ENCODE data around the gene JMJD1C. TPM values are rescaled to one million over a fixed set of nuclear protein-coding genes. Genes with fewer than 3 reads are reported as not detected.

The JMJD1C gene
- total and polyA plus RNA-seq, 10 of the 15 experiments (the other 5 are each of a cell fraction or from before 2014, with no cell fraction given): 31.2 to 83.3 (median 49.5) TPM

GRCh38 chr10:63142136-63142535 lies 323.6 kb downstream of the JMJD1C start:
- H3K36me3 ChIP-seq (ENCODE audit: control insufficient read depth in 2 of 2, insufficient read depth in 2 of 2, low read length in 1 of 2): peaks cover 0 to 6% of the 10 kb centered on the region in 2 experiments; a peak in 2 of 4 replicates
- ChIA-PET RAD21 (ENCODE audit: unreplicated experiment) (interaction anchor here (0.8 to 1.7 kb wide), 5 partner anchors 9 to 685 kb away, joined by 3 to 8 read pairs (median 4); partner anchors contain the start of gene NRBF2), POLR2A (interaction anchor here (0.6 to 1.0 kb wide), 3 partner anchors 8 to 162 kb away, joined by 3 to 11 read pairs (median 4); no protein-coding TSS in a partner anchor), SMC1A (ENCODE audit: uncharacterized antibody, unreplicated experiment) (interaction anchor here (0.6 to 1.6 kb wide), 8 partner anchors 14 to 578 kb away, joined by 3 to 6 read pairs (median 4); no protein-coding TSS in a partner anchor), CTCF (interaction anchor here (1.3 to 3.9 kb wide), 5 partner anchors 9 to 703 kb away, joined by 6 to 15 read pairs (median 7); partner anchors contain the start of gene NRBF2)
- no peak overlapping the region for H3K9ac ChIP-seq (ENCODE audit: control insufficient read depth, insufficient read depth, low read length)
- in situ Hi-C loops (cut with MboI) (no loop called here), intact Hi-C loops (cut with micrococcal nuclease; ENCODE audit: unreplicated experiment) (no loop called here)
- 88% methylated on average over 6 of the region's 6 CpGs for WGBS (ENCODE audit: insufficient coverage, insufficient replicate concordance, low lambda C conversion rate, missing lambda C conversion rate)
- FAIRE-seq: no peak
- no peak for ATAC-seq
- peaks cover 3% of the 10 kb centered on the region; the same call in 1 of the 2 replicates for H4K20me1 ChIP-seq (ENCODE audit: control insufficient read depth, insufficient read depth)
- DNase-seq (ENCODE audit: low read depth, low spot score): no peak
- peaks cover 79% of the 10 kb centered on the region for H3K79me2 ChIP-seq (ENCODE audit: control insufficient read depth, insufficient read depth, low read length)
- no peak overlapping the region for H3K27ac ChIP-seq (ENCODE audit: control insufficient read depth, insufficient read depth)
- no peak overlapping the region for H3K4me2 ChIP-seq (ENCODE audit: control insufficient read depth, insufficient read depth)
- no peaks in the 10 kb centered on the region for H3K27me3 ChIP-seq (replicated peaks in 1 of 2; ENCODE audit: control insufficient read depth in 2 of 2, insufficient read depth in 2 of 2, low read length in 1 of 2)
- no peaks in the 10 kb centered on the region; the same call in 2 of the 3 replicates for H3K9me3 ChIP-seq (replicated peaks; ENCODE audit: control insufficient read depth, insufficient read depth, low read length)
- H3K4me1 ChIP-seq (ENCODE audit: control insufficient read depth, insufficient read depth, low read length): no peaks in the 10 kb centered on the region; the same call in 1 of the 2 replicates
- no peak overlapping the region for H3K4me3 ChIP-seq
- no peak overlapping the region for H2AFZ ChIP-seq (ENCODE audit: control insufficient read depth, low read depth, low read length)
- no TSS peak for BruUV-seq (replicated peaks)
- TF ChIP-seq POLR2A (IDR thresholded peaks at IDR 0.05; ENCODE audit: low read depth, low read length) (no peak), ASH2L (IDR thresholded peaks at IDR 0.05; ENCODE audit: borderline replicate concordance, low read depth) (no peak), RFX5 (IDR thresholded peaks at IDR 0.05; ENCODE audit: low read depth, low read length) (no peak), CHD1 (IDR thresholded peaks at IDR 0.05; ENCODE audit: low read depth, low read length) (no peak), E2F8 (IDR thresholded peaks at IDR 0.05; ENCODE audit: low read depth, partially characterized antibody) (no peak), MYC (IDR thresholded peaks at IDR 0.05; ENCODE audit: insufficient read depth, insufficient read length, insufficient replicate concordance, low read length, severe bottlenecking) (no peak), TARDBP (IDR thresholded peaks at IDR 0.05; ENCODE audit: borderline replicate concordance) (no peak), REST (IDR thresholded peaks at IDR 0.05; ENCODE audit: low read depth, low read length) (no peak), CBX3 (IDR thresholded peaks at IDR 0.05; ENCODE audit: borderline replicate concordance, low read depth) (no peak), CUX1 (IDR thresholded peaks at IDR 0.05; ENCODE audit: insufficient replicate concordance, low read depth, low read length) (no peak), IKZF1 (conservative IDR thresholded peaks at IDR 0.05) (no peak), JUND (IDR thresholded peaks at IDR 0.05; ENCODE audit: low read depth, low read length) (no peak), TCF12 (IDR thresholded peaks at IDR 0.05; ENCODE audit: low read depth, low read length) (no peak)

Data from GM12878 (cell line).